GM21619 (cell line): ENCODE data around the gene DENND5A.
"Not testable (repeated sequence)": the region's sequence is repeated elsewhere in the genome, so short reads cannot be mapped to it uniquely, and the experiment has no call there.

Source experiments
- ATAC-seq: cut with Tn5 transposase; IDR thresholded peaks from one replicate; pipeline ENCODE4 v1.9.1; 2021; ENCODE audit not compliant: unreplicated experiment

DENND5A gene

GRCh38 chr11:9103542-9104276, 161.4 kb downstream of the DENND5A start:
- ATAC-seq, result no peak

GRCh38 chr11:9099617-9100016, 165.5 kb downstream of the DENND5A start:
- ATAC-seq, result no peak

- ATAC-seq, result not testable (repeated sequence)
Measured at GRCh38 chr11:9098455-9098854, 166.7 kb downstream of the DENND5A start.

GRCh38 chr11:9097186-9097943, 167.8 kb downstream of the DENND5A start:
- ATAC-seq, result not testable (repeated sequence)

- ATAC-seq, result no peak
Measured at GRCh38 chr11:9096427-9096826, 168.7 kb downstream of the DENND5A start.

GRCh38 chr11:9095421-9095820, 169.7 kb downstream of the DENND5A start:
- no peak for ATAC-seq

- no peak for ATAC-seq
Measured at GRCh38 chr11:9094420-9094819, 170.7 kb downstream of the DENND5A start.

- no peak for ATAC-seq
Measured at GRCh38 chr11:9092853-9093778, 172.0 kb downstream of the DENND5A start.

GRCh38 chr11:9092072-9092471, 173.1 kb downstream of the DENND5A start:
- no peak for ATAC-seq

GRCh38 chr11:9091044-9091922, 173.9 kb downstream of the DENND5A start, which contains the start of gene SCUBE2:
Gene SCUBE2 (minus strand): TSS chr11:9091599. CDS start chr11:9091528, 71 bp downstream.
- ATAC-seq, result no peak

- ATAC-seq, result no peak
Measured at GRCh38 chr11:9090488-9091043, 174.6 kb downstream of the DENND5A start.

GRCh38 chr11:9089636-9090035, 175.5 kb downstream of the DENND5A start:
- no peak for ATAC-seq

- ATAC-seq, result no peak
Measured at GRCh38 chr11:9089061-9089460, 176.1 kb downstream of the DENND5A start.
